Activated CD4-positive, alpha-beta T cell treated with anti-CD3 and anti-CD28 coated beads for 48 hours (primary cell): ENCODE results near the gene PPA1.
"Not testable (repeated sequence)": the region's sequence is repeated elsewhere in the genome, so short reads cannot be mapped to it uniquely, and the experiment has no call there.

Experiments used
- DNase-seq: peaks from one replicate; pipeline ENCODE4 v3.0.0-alpha.2; 2020

Gene PPA1

DNA sequence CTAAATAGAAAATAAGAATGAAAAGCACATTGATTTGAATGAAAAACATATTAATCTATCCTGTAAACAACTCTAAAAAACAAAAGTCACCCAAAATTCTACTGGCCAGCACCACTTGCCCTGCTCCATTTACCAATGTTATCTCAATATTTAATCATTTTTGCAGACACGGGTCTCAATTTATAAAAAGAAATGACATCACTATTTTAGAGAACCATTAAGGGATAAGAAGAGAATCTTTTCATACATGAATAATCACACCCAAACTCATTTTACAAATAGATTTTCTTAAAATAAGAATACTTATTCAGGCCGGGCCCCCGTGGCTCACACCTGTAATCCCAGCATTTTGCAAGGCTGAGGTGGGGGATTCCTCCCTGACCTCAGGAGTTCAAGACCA, 66.8 kb downstream of the PPA1 start:
- DNase-seq: no peak

DNA sequence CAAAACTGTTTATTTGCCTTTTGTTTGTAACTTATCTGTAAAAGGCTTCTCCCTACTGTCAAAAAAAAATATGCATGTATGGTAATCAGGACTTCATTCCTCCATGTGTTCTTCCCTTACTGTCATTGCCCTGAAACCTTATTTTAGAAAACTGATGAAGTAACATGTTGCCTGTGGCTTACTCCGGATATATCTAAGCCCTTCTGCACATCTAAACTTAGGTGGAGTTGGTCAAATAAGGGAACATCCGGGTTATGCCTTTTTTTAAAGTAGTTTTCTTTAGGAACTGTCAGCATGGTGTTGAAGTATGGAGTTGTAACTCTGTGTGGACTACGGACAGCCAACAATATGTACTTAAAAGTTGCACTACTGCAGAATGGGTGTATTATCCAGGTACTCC, 69.1 kb downstream of the PPA1 start:
- DNase-seq: no peak

DNA sequence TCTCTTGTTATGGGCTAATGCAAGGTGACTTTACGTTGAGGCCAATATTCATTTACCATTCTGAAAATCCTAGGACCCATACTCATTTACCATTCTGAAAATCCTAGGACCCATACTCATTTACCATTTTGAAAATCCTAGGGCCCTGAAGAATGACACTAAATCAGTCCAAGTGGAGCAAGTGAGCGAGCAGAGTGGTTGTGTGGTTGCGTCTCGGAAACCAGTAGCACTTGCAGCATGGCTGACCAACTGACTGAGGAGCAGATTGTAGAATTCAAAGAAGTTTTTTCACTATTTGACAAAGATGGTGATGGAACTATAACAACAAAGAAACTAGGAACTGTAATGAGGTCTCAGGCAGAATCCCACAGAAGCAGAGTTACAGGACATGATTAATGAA, 69.8 kb downstream of the PPA1 start:
- peak; percentile 40 for DNase-seq

DNA sequence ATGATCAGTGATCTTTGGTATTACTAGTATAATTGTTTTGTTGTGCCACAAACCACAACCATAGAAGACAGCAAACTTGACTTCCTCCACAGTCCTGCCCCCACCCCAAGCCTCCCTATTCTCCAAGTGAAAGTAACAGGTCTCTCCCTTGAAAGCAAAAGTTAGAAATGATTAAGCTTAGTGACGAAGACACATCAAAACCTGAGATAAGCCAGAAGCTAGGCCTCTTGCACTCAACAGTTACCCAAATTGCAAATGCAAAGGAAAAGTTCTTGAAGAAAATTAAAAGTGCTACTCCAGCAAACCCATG, 70.4 kb downstream of the PPA1 start:
- peak; percentile 78 for DNase-seq

DNA sequence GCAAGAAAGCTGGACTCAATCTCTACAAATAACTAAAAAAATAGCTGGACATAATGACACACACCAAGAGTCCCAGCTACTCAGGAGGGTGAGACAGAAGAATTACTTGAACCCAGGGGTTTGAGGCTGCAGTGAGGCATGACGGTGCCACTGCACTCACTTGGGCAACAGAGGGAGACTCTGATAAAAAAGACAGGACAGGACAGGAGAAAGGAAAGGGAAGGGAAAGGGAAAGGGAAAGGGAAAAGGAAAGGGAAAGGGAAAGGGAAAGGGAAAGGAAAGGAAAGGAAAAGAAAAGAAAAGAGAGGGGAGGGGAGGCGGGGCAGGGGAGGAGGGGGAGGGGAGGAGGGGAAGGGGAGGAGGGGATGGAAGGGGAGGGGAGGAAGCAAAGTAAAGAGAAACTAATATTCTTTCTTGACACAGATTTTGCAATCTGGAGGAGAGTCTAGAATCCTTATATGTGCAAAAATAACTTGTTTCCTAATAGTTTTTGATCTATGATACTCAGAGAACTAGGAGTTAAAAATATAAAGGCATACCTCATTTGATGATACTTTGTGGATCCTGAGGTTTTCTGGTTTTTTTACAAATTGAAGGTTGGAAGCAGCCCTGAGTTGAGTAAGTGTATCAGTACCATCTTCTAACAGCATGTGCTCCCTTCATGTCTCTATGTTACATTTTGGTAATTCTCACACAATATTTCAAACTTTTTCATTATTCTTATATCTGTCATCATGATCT, 70.9 kb downstream of the PPA1 start:
- no peak for DNase-seq

DNA sequence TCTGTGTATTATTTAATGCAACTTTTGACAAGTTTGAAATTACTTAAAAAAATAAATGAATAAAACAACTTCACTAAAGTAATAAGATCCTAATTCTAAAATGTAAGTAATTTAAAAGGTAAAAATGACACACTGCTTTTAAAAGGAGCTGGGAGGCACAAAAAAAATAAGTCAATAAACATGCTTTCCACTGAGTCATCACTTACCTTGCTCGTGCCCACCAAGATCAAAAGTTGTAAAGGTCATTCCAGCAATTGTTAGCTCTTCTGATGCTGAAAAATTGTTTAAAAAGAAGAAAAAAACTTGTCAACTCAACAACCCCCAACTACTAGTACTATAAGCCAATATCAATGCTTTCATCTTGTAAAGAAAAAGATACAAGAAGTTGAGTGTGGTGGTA, 72.4 kb downstream of the PPA1 start:
- DNase-seq: no peak

DNA sequence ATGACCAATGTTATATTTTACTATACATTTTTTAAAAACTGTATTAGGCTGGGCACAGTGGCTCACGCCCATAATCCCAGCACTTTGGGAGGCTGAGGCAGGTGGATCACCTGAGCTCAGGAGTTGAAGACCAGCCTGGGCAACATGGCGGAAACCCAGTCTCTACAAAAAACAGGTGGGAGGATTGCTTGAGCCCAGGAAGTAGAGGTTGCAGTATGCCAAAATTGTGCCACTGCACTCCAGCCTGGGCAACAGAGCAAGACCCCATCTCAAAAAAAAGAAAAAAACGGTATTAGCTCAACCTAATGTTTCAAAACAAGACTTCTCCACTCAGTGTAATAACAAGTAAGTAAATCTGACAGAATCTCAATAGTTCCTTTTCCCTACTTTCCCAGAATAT, 73.9 kb downstream of the PPA1 start:
- not testable (repeated sequence) for DNase-seq

DNA sequence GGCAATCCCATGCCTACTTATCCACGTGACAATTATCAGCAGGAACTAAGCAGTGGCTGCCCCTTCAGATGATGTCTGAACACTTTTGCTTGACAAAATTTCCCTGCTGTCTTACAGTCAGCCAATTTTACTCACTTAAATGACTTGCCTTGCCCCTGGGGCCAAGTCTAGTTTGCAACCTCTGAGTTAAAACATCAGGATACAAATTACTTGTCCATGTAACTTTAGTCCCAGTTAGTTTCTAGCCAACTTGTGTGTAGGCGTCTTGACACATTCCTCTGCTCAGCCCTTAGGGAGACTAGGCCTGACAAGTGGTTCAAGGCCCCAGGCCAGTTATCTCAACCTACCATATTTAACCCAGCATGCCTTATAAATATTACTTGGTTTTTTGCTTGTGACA, 75.1 kb downstream of the PPA1 start:
- DNase-seq: no peak

DNA sequence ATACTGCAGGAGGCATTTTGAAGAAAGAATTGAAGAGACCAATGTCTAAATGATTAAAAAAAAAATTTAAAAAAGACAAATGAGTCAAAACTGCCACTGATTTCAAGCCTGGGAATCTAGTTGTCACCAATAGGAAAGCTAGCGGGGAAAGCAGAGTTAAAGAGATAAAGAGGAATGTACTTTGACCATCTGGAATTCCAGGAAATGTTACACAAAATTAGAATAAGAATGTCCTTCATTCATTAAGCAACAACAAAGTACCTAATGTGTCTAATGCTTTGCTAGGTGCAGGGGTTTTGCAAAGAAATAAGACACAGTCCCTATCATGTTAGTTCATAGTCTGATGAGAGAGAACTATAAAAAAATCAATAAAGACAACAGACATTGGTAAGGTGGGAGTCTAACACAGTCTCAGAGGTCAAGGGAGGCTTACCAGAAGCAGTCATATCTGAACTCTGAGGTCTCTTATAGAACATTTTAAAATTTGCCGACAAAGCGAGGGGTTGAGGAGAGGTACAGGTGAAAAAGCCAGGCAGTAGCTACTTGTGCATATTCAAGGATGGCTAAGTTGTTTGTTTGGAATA, 77.9 kb downstream of the PPA1 start:
- no peak for DNase-seq
